ENCODE measurements around the gene SRRM5. TPM values are rescaled to one million over a fixed set of nuclear protein-coding genes. Genes with fewer than 3 reads are reported as not detected.

The SRRM5 gene
- total and polyA plus RNA-seq, 2 of the 4 experiments (the other 2 are of a cell fraction) = 0.10 TPM; not detected in 1

GRCh38 chr19:43578787-43579186 lies 33.1 kb upstream of the SRRM5 start:
- intact Hi-C loops (cut with micrococcal nuclease) (no loop called here), in situ Hi-C loops (cut with MboI; ENCODE audit: low sequenced_read_pairs) (no loop called here), dilution Hi-C loops (cut with HindIII; ENCODE audit: low sequenced_read_pairs, unreplicated experiment) (no loop called here)
- H3K14ac ChIP-seq (replicated peaks; ENCODE audit: low read depth, low read length) = no peak overlapping the region
- no peak overlapping the region for H2BK5ac ChIP-seq (ENCODE audit: low read depth, low read length, poor library complexity, severe bottlenecking)
- peaks cover 3% of the 10 kb centered on the region for H3K9me1 ChIP-seq (ENCODE audit: insufficient read depth, low read length)
- no peaks in the 10 kb centered on the region for H4K20me1 ChIP-seq (ENCODE audit: insufficient read depth, low read length)
- H3K4ac ChIP-seq (ENCODE audit: low read depth, low read length) = no peak overlapping the region
- no peak overlapping the region for H3K18ac ChIP-seq (ENCODE audit: low read depth, low read length)
- no TSS peak for BruUV-seq (replicated peaks)
- peaks cover 5% of the 10 kb centered on the region for H3K4me1 ChIP-seq (ENCODE audit: control insufficient read depth, insufficient read depth, low read length)
- H4K8ac ChIP-seq (ENCODE audit: low read depth in 2 of 2, low read length in 2 of 2) = no peak overlapping the region
- H2BK20ac ChIP-seq (ENCODE audit: low read depth, low read length) = no peak overlapping the region
- H3K56ac ChIP-seq (ENCODE audit: extremely low read depth, insufficient read depth, low read length) = no peak overlapping the region
- DNase-seq (no peak), ATAC-seq (ENCODE audit: low read depth) (no peak)
- H3K4me2 ChIP-seq (ENCODE audit: low read depth, low read length) = no peak overlapping the region
- H3K27me3 ChIP-seq (ENCODE audit: control insufficient read depth, insufficient read depth, low read length) = no peaks in the 10 kb centered on the region
- H3K9me3 ChIP-seq (ENCODE audit: control insufficient read depth, insufficient read depth, low read length) = no peaks in the 10 kb centered on the region
- no peak overlapping the region for H3K27ac ChIP-seq (ENCODE audit: insufficient read depth, low read length)
- no peak overlapping the region for H4K91ac ChIP-seq (ENCODE audit: insufficient read depth, low read depth, low read length)
- H2AFZ ChIP-seq (replicated peaks; ENCODE audit: low read length, poor library complexity) = no peak overlapping the region
- no peak overlapping the region for H3K23ac ChIP-seq (ENCODE audit: low read depth, low read length)
- CTCF ChIA-PET = no interaction called here
- H3K36me3 ChIP-seq (ENCODE audit: control insufficient read depth, insufficient read depth, low read length) = no peaks in the 10 kb centered on the region
- POLR2A ChIA-PET (ENCODE audit: unreplicated experiment) = no interaction called here
- no peak overlapping the region for H2BK15ac ChIP-seq (ENCODE audit: low read depth, low read length)
- WGBS, 2 experiments (ENCODE audit: extremely low coverage in 2 of 2, insufficient read length in 1 of 2) = 71% methylated on average over 1 of the region's 3 CpGs; no CpG with 5 or more reads in 1 of the 2 experiments
- H2AK5ac ChIP-seq (ENCODE audit: low read depth, low read length) = no peak overlapping the region
- no peak for TF ChIP-seq FOS (IDR thresholded peaks at IDR 0.05; ENCODE audit: low read depth, low read length)
- TF ChIP-seq MXI1 (IDR thresholded peaks at IDR 0.05; ENCODE audit: borderline replicate concordance, low read depth, low read length) = no peak
- no peak for TF ChIP-seq MAZ (IDR thresholded peaks at IDR 0.05; ENCODE audit: borderline replicate concordance, low read depth, low read length)
- no peak for TF ChIP-seq NFE2L2 (IDR thresholded peaks at IDR 0.05; ENCODE audit: low read depth, low read length)
- no peak for TF ChIP-seq BHLHE40 (IDR thresholded peaks at IDR 0.05; ENCODE audit: low read depth, low read length)
- TF ChIP-seq RAD21 (IDR thresholded peaks at IDR 0.05; ENCODE audit: low read length) = no peak
- no peak for TF ChIP-seq CHD1 (IDR thresholded peaks at IDR 0.05; ENCODE audit: low read depth, low read length)
- TF ChIP-seq ELK1 (IDR thresholded peaks at IDR 0.05; ENCODE audit: borderline replicate concordance, low read depth, low read length) = no peak
- no peak overlapping the region for H3K9ac ChIP-seq (ENCODE audit: low read depth, low read length)
- peaks cover 7 to 18% of the 10 kb centered on the region in 2 experiments for H3K79me1 ChIP-seq (ENCODE audit: low read depth in 1 of 2, low read length in 2 of 2)
- H4K5ac ChIP-seq (ENCODE audit: low read depth, low read length) = no peak overlapping the region
- H2BK120ac ChIP-seq (ENCODE audit: low read depth, low read length) = no peak overlapping the region
- H2AK9ac ChIP-seq (replicated peaks; ENCODE audit: low read depth, low read length, poor library complexity) = no peak overlapping the region
- no peak overlapping the region for H3K4me3 ChIP-seq (ENCODE audit: insufficient read depth, low read depth, low read length)
